ENCODE results near the gene TMX4. TPM values are rescaled to one million over a fixed set of nuclear protein-coding genes. Genes with fewer than 3 reads are reported as not detected.

Gene TMX4, protein sequence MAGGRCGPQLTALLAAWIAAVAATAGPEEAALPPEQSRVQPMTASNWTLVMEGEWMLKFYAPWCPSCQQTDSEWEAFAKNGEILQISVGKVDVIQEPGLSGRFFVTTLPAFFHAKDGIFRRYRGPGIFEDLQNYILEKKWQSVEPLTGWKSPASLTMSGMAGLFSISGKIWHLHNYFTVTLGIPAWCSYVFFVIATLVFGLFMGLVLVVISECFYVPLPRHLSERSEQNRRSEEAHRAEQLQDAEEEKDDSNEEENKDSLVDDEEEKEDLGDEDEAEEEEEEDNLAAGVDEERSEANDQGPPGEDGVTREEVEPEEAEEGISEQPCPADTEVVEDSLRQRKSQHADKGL
- total RNA-seq (2021; ENCODE audit: unreplicated experiment) (12.0 TPM), Bru-seq, nascent RNA (percentile 59 among the genes with signal in this experiment), BruChase-seq, experiment 1, labeled RNA remaining after a 6-hour chase (percentile 81 among the genes with signal in this experiment), BruChase-seq, experiment 2, labeled RNA remaining after a 2-hour chase (percentile 58 among the genes with signal in this experiment)
- 2.6 and 3.1 TPM in 2 replicates for polyA plus RNA-seq (2012)
- long read RNA-seq, full-length matches to known transcripts: 20 of 28 reads
- long read RNA-seq, partial matches to known transcripts: 0 of 28 reads
- long read RNA-seq, other reads (novel, unspliced or antisense): 8 of 28 reads

- no TSS peak for BruUV-seq (replicated peaks)
- RAD21 ChIA-PET (ENCODE audit: low non-redundant PET in 1 of 2, low total read pairs in 2 of 2, uncharacterized antibody in 2 of 2, unreplicated experiment in 2 of 2): no interaction called here
- POLR2A ChIA-PET: no interaction called here
- TF ChIP-seq POLR2AphosphoS5 (IDR thresholded peaks at IDR 0.05; ENCODE audit: low read depth, low read length) (peak; percentile 73), RAD21 (IDR thresholded peaks at IDR 0.05; ENCODE audit: low read depth) (no peak), EGR1 (IDR thresholded peaks at IDR 0.05; ENCODE audit: low read depth) (peak; percentile 89), REST (IDR thresholded peaks at IDR 0.05; ENCODE audit: low read depth) (no peak), TCF7L2 (IDR thresholded peaks at IDR 0.05; ENCODE audit: borderline replicate concordance, extremely low read depth, insufficient read depth, insufficient read length) (peak; percentile 97), CBX3 (IDR thresholded peaks at IDR 0.05; ENCODE audit: low read depth) (no peak), SP1 (IDR thresholded peaks at IDR 0.05; ENCODE audit: low read depth) (peak; percentile 25; the same call in 1 of the 2 replicates), MAX (IDR thresholded peaks at IDR 0.05) (peak; percentile 43; the same call in 1 of the 2 replicates), YY1 (IDR thresholded peaks at IDR 0.05; ENCODE audit: extremely low read depth, insufficient replicate concordance, low read depth, low read length) (peak; percentile 52), ZFX (IDR thresholded peaks at IDR 0.05) (peak; percentile 97), POLR2A (IDR thresholded peaks at IDR 0.05; ENCODE audit: borderline replicate concordance, extremely low read depth, insufficient read depth, insufficient read length) (peak; percentile 93), SIN3A (IDR thresholded peaks at IDR 0.05; ENCODE audit: low read depth) (0 out of 2 replicates have a peak, but pooled peaks have one; percentile 48)
- TF ChIP-seq, protein P1, sequence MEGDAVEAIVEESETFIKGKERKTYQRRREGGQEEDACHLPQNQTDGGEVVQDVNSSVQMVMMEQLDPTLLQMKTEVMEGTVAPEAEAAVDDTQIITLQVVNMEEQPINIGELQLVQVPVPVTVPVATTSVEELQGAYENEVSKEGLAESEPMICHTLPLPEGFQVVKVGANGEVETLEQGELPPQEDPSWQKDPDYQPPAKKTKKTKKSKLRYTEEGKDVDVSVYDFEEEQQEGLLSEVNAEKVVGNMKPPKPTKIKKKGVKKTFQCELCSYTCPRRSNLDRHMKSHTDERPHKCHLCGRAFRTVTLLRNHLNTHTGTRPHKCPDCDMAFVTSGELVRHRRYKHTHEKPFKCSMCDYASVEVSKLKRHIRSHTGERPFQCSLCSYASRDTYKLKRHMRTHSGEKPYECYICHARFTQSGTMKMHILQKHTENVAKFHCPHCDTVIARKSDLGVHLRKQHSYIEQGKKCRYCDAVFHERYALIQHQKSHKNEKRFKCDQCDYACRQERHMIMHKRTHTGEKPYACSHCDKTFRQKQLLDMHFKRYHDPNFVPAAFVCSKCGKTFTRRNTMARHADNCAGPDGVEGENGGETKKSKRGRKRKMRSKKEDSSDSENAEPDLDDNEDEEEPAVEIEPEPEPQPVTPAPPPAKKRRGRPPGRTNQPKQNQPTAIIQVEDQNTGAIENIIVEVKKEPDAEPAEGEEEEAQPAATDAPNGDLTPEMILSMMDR (IDR thresholded peaks at IDR 0.05 in 2 of 3, conservative IDR thresholded peaks at IDR 0.05 in 1 of 3; ENCODE audit: borderline replicate concordance in 1 of 3, insufficient read depth in 1 of 3, low read depth in 2 of 3, low read length in 2 of 3): peak in 1 of 3 experiments; percentile 40; a peak in 3 of 6 replicates
- CTCF ChIA-PET: interaction anchor here (1.0 to 1.8 kb wide), 2 partner anchors 39 to 703 kb away, joined by 4 read pairs; no protein-coding TSS in a partner anchor
- no peaks in the 10 kb centered on the region for H3K9me3 ChIP-seq (ENCODE audit: control insufficient read depth in 1 of 2, insufficient read depth in 1 of 2, low read depth in 1 of 2, low read length in 2 of 2)
- H2AFZ ChIP-seq (ENCODE audit: low read depth, low read length, poor library complexity, severe bottlenecking): peak within 1 kb of the TSS; percentile 56
- H3K79me2 ChIP-seq (ENCODE audit: insufficient read depth, low read length): no peaks in the 10 kb centered on the region
- H3K4me1 ChIP-seq (ENCODE audit: control insufficient read depth in 1 of 2, insufficient read depth in 2 of 2, low read length in 2 of 2): peaks cover 12 to 15% of the 10 kb centered on the region in 2 experiments
- H3K36me3 ChIP-seq (ENCODE audit: control insufficient read depth in 1 of 2, insufficient read depth in 2 of 2, low read length in 2 of 2): no peaks in the 10 kb centered on the region
- H3K9ac ChIP-seq (ENCODE audit: low read length): peak within 1 kb of the TSS; percentile 67
- no peaks in the 10 kb centered on the region for H3K9me2 ChIP-seq (ENCODE audit: insufficient read depth)
- DNase-seq (ENCODE audit: low read depth, low spot score) (peak; percentile 85), ATAC-seq (peak; percentile 89)
- H3K4me2 ChIP-seq (ENCODE audit: low read length): peak within 1 kb of the TSS; percentile 75
- peak within 1 kb of the TSS; percentile 56 to 65 for H3K4me3 ChIP-seq (replicated peaks in 1 of 2; ENCODE audit: low read depth in 1 of 2, low read length in 2 of 2)
- no peaks in the 10 kb centered on the region for H3K27me3 ChIP-seq (ENCODE audit: insufficient read depth, low read length)
- intact Hi-C loops (cut with micrococcal nuclease): no loop called here
- no peaks in the 10 kb centered on the region for H4K20me1 ChIP-seq (ENCODE audit: insufficient read depth)
- peak within 1 kb of the TSS; percentile 99 for H3K27ac ChIP-seq (ENCODE audit: low read depth, low read length)
These were observed at the start of gene TMX4 for GRCh38 chr20:8019246-8019997. Gene TMX4 (minus strand): TSS chr20:8019761. CDS start chr20:8019613, 148 bp downstream.

Data from HCT116 (cell line).